HG03575 (cell line): ENCODE data around the gene TERT.
"Not testable (repeated sequence)": the region's sequence is repeated elsewhere in the genome, so short reads cannot be mapped to it uniquely, and the experiment has no call there.

Experiments
- ATAC-seq: cut with Tn5 transposase; IDR thresholded peaks from one replicate; pipeline ENCODE4 v1.9.1; 2021; ENCODE audit not compliant: unreplicated experiment, insufficient number of reproducible peaks, low FRiP score; ENCODE audit errors: extremely low read depth

TERT gene

GRCh38 chr5:1294835-1295649 is at the start of gene TERT:
TSS of gene TERT (minus strand) at chr5:1295068. CDS start at chr5:1294989, 79 bp downstream.
- no peak for ATAC-seq

- no peak for ATAC-seq
Measured at GRCh38 chr5:1343931-1344901, 49.3 kb upstream of the TERT start.

GRCh38 chr5:1343315-1343751 is 48.5 kb upstream of the TERT start:
- ATAC-seq = no peak

- ATAC-seq = not testable (repeated sequence)
Measured at GRCh38 chr5:1342711-1343110, 47.8 kb upstream of the TERT start.

GRCh38 chr5:1342268-1342667 is 47.4 kb upstream of the TERT start:
- ATAC-seq = no peak

- no peak for ATAC-seq
Measured at GRCh38 chr5:1341863-1342262, 47.0 kb upstream of the TERT start.

GRCh38 chr5:1339818-1340210 is 44.9 kb upstream of the TERT start:
- ATAC-seq = not testable (repeated sequence)

GRCh38 chr5:1339139-1339817 is 44.4 kb upstream of the TERT start:
- not testable (repeated sequence) for ATAC-seq

GRCh38 chr5:1338506-1339070 is 43.7 kb upstream of the TERT start:
- no peak for ATAC-seq

- no peak for ATAC-seq
Measured at GRCh38 chr5:1338196-1338490, 43.3 kb upstream of the TERT start.

- no peak for ATAC-seq
Measured at GRCh38 chr5:1337489-1338195, 42.8 kb upstream of the TERT start.

GRCh38 chr5:1336749-1337488 is 42.1 kb upstream of the TERT start:
- ATAC-seq = no peak

GRCh38 chr5:1336106-1336561 is 41.3 kb upstream of the TERT start:
- ATAC-seq = no peak

- no peak for ATAC-seq
Measured at GRCh38 chr5:1335540-1336095, 40.8 kb upstream of the TERT start.

GRCh38 chr5:1334831-1335539 is 40.1 kb upstream of the TERT start:
- no peak for ATAC-seq

- ATAC-seq = no peak
Measured at GRCh38 chr5:1333986-1334385, 39.1 kb upstream of the TERT start.

GRCh38 chr5:1333286-1333685 is 38.4 kb upstream of the TERT start:
- ATAC-seq = not testable (repeated sequence)
